B cell (primary cell): ENCODE measurements around the gene FOXN3. TPM values are rescaled to one million over a fixed set of nuclear protein-coding genes. Genes with fewer than 3 reads are reported as not detected.

Source experiments
- ATAC-seq: fragments of 200-7000 bp; cut with Tn5 transposase; one replicate; pipeline ENCODE4 v1.10.0; 2021; ENCODE audit warnings: low read depth, mild to moderate bottlenecking, moderate number of reproducible peaks, moderate library complexity
- CTCF ChIA-PET: fragments of 350-600 bp; sonication (Branson Sonifier 250); formaldehyde crosslinking; loops from one replicate; lab custom pipeline; 2021; ENCODE audit warnings: antibody characterized with exemption, inconsistent platforms; lab: Charles Lee
- POLR2A ChIA-PET: fragments of 350-600 bp; sonication (Branson Sonifier 250); formaldehyde crosslinking; loops from one replicate; lab custom pipeline; 2021; ENCODE audit warnings: antibody characterized with exemption; lab: Charles Lee
- DNase-seq: peaks from one replicate; pipeline ENCODE4 v3.0.0; 2013
- H2AFZ ChIP-seq: 2 replicates; pipeline ENCODE4 v1.6.1; 2012; ENCODE audit warnings: mild to moderate bottlenecking, low read depth, low read length; ENCODE audit not compliant: insufficient read depth, poor library complexity, severe bottlenecking
- H3K27ac ChIP-seq, 2 donors: 1 replicate in 1 of 2; 2 replicates in 1 of 2; pipeline ENCODE4 v1.5.1; 2012 to 2013; ENCODE audit warnings: low read length in 2 of 2, mild to moderate bottlenecking in 2 of 2, moderate library complexity in 1 of 2
- H3K27me3 ChIP-seq, 4 experiments: fragments of 200-600 bp in 1 of 4; sonication (generic) in 1 of 4; replicated peaks in 1 of 4; 1 replicate in 2 of 4; 2 replicates in 2 of 4; pipeline versions ENCODE4 v1.6.1 to v1.7.0; 2013 to 2016; ENCODE audit warnings: low read length in 3 of 4, mild to moderate bottlenecking in 2 of 4, mixed read lengths in 1 of 4, moderate library complexity in 1 of 4; ENCODE audit not compliant: insufficient read depth in 4 of 4, control insufficient read depth in 3 of 4; ENCODE audit errors: control extremely low read depth in 1 of 4
- H3K36me3 ChIP-seq, 2 experiments: replicated peaks in 1 of 2; 1 replicate in 1 of 2; 2 replicates in 1 of 2; pipeline versions ENCODE4 v1.6.1 to v1.7.1; 2013; ENCODE audit warnings: low read length in 1 of 2; ENCODE audit not compliant: insufficient read depth in 2 of 2, control insufficient read depth in 1 of 2; ENCODE audit errors: control extremely low read depth in 1 of 2, extremely low read depth in 1 of 2
- H3K4me1 ChIP-seq, 2 donors: fragments of 200-600 bp in 1 of 2; sonication (generic) in 1 of 2; 1 replicate in 1 of 2; 2 replicates in 1 of 2; pipeline versions ENCODE4 v1.5.1 to v1.6.1; 2013 to 2017; ENCODE audit warnings: low read length in 2 of 2; ENCODE audit not compliant: control insufficient read depth in 2 of 2, insufficient read depth in 2 of 2
- H3K4me2 ChIP-seq: replicated peaks from 2 replicates; pipeline ENCODE3; 2012; ENCODE audit warnings: mild to moderate bottlenecking, low read depth, low read length; ENCODE audit not compliant: poor library complexity, severe bottlenecking
- H3K4me3 ChIP-seq, 5 experiments: fragments of 200-600 bp in 1 of 5; sonication (generic) in 1 of 5; 1 replicate in 3 of 5; 2 replicates in 2 of 5; pipeline versions ENCODE4 v1.5.1 to v1.7.0; 2011 to 2016; ENCODE audit warnings: low read length in 4 of 5, mild to moderate bottlenecking in 4 of 5, low read depth in 2 of 5, control low read depth in 1 of 5, moderate library complexity in 1 of 5; ENCODE audit not compliant: insufficient read depth in 1 of 5; ENCODE audit errors: control extremely low read depth in 1 of 5, extremely low read depth in 1 of 5
- H3K79me2 ChIP-seq: fragments of 200-600 bp; sonication (generic); one replicate; pipeline ENCODE4 v1.6.0; 2016; ENCODE audit warnings: low read length; ENCODE audit not compliant: control insufficient read depth, insufficient read depth
- H3K9ac ChIP-seq: fragments of 200-600 bp; sonication (generic); 2 replicates; pipeline ENCODE4 v1.6.1; 2017; ENCODE audit warnings: mild to moderate bottlenecking, low read length, moderate library complexity
- H3K9me3 ChIP-seq, 3 donors: one replicate each; pipeline versions ENCODE4 v1.6.1 to v1.7.1; 2013; ENCODE audit warnings: low read length in 2 of 3; ENCODE audit not compliant: control insufficient read depth in 2 of 3, insufficient read depth in 1 of 3; ENCODE audit errors: control extremely low read depth in 1 of 3
- H4K20me1 ChIP-seq: 2 replicates; pipeline ENCODE4 v1.6.0; 2012; ENCODE audit warnings: mild to moderate bottlenecking, low read length; ENCODE audit not compliant: insufficient read depth, control insufficient read depth, poor library complexity, severe bottlenecking
- H3K27ac Mint-ChIP-seq: one replicate; pipeline ENCODE4 v1.8.0; 2021; ENCODE audit warnings: mixed read lengths
- H3K27me3 Mint-ChIP-seq: one replicate; pipeline ENCODE4 v1.8.0; 2021; ENCODE audit warnings: mixed read lengths
- H3K4me1 Mint-ChIP-seq: one replicate; pipeline ENCODE4 v1.8.0; 2021; ENCODE audit warnings: mixed read lengths
- H3K4me3 Mint-ChIP-seq: one replicate; pipeline ENCODE4 v1.8.0; 2021; ENCODE audit warnings: mixed read lengths
- H3K9me3 Mint-ChIP-seq: one replicate; pipeline ENCODE4 v1.8.0; 2022; ENCODE audit warnings: mixed read lengths; ENCODE audit not compliant: insufficient read depth
- CTCF ChIP-seq: fragments of 200-600 bp; IDR thresholded peaks from one replicate; pipeline ENCODE4 v1.8.0; 2022; ENCODE audit warnings: antibody characterized with exemption, mild to moderate bottlenecking
- EZH2 ChIP-seq: IDR thresholded peaks from 2 replicates; pipeline ENCODE4 v1.6.1; 2012; ENCODE audit warnings: borderline replicate concordance, low read depth, mild to moderate bottlenecking, moderate library complexity, low read length; ENCODE audit not compliant: insufficient read depth, poor library complexity, severe bottlenecking
- WGBS: methylation state at CpG from one replicate; pipeline ENCODE4 v1.1.5; 2013; ENCODE audit warnings: missing lambda C conversion rate; ENCODE audit not compliant: insufficient coverage; 5-methylcytosine and 5-hydroxymethylcytosine counted together
- intact Hi-C: fragments of 100-400 bp; cut with micrococcal nuclease; formaldehyde crosslinking; loops from one replicate; pipeline ENCODE4 v1.10.0; 2022
- polyA plus RNA-seq: library from polyadenylated mRNA; depleted of rRNA; stranded (reverse); fragments of >200 nt; gene quantifications from 2 replicates; pipeline ENCODE4 v1.2.3, GENCODE V29; 2012
- total RNA-seq, 2 donors: library from RNA; stranded (reverse); fragments of 120-200 nt in 1 of 2; gene quantifications; 1 replicate in 1 of 2; 2 replicates in 1 of 2; pipeline versions ENCODE4 v1.2.3 to v1.2.4, GENCODE V29; 2013 to 2022

The FOXN3 gene
- total and polyA plus RNA-seq, 2 donors (not counting 1 experiment from before 2014, with no cell fraction given), result 80.6 to 98.2 TPM

GRCh38 chr14:89248411-89249064 is 168.5 kb downstream of the FOXN3 start:
- H3K36me3 ChIP-seq, result peaks cover 0 to 16% of the 10 kb centered on the region in 2 experiments
- no peak overlapping the region for H3K4me3 Mint-ChIP-seq
- H3K4me2 ChIP-seq, result no peak overlapping the region
- no peaks in the 10 kb centered on the region for H3K9me3 Mint-ChIP-seq
- H3K27ac ChIP-seq, result no peak overlapping the region
- ChIA-PET POLR2A (no interaction called here), CTCF (no interaction called here)
- no peak overlapping the region for H3K9ac ChIP-seq
- H2AFZ ChIP-seq, result no peak overlapping the region
- no peak overlapping the region for H3K4me3 ChIP-seq
- no peaks in the 10 kb centered on the region for H3K27me3 ChIP-seq
- H3K9me3 ChIP-seq, result peaks cover 0 to 7% (median 0%) of the 10 kb centered on the region in 3 donors
- H3K27ac Mint-ChIP-seq, result no peak overlapping the region
- TF ChIP-seq EZH2 (no peak), CTCF (no peak)
- H3K4me1 Mint-ChIP-seq, result peaks cover 28% of the 10 kb centered on the region
- WGBS, result 92% methylated on average over 2 of the region's 5 CpGs
- peaks cover 28% of the 10 kb centered on the region for H4K20me1 ChIP-seq
- ATAC-seq (no peak), DNase-seq (no peak)
- H3K79me2 ChIP-seq, result peaks cover 83% of the 10 kb centered on the region
- H3K4me1 ChIP-seq, result peaks cover 6 to 11% of the 10 kb centered on the region in 2 donors
- no peaks in the 10 kb centered on the region for H3K27me3 Mint-ChIP-seq
- intact Hi-C loops, result no loop called here

- peaks cover 15 to 20% of the 10 kb centered on the region in 2 donors for H3K4me1 ChIP-seq
- H3K27me3 ChIP-seq, result no peaks in the 10 kb centered on the region
- 98% methylated on average over 3 of the region's 3 CpGs for WGBS
- H3K27me3 Mint-ChIP-seq, result no peaks in the 10 kb centered on the region
- H3K4me3 Mint-ChIP-seq, result no peak overlapping the region
- H3K9me3 Mint-ChIP-seq, result no peaks in the 10 kb centered on the region
- intact Hi-C loops, result no loop called here
- TF ChIP-seq EZH2 (no peak), CTCF (no peak)
- no peak for DNase-seq
- POLR2A ChIA-PET, result no interaction called here
- ATAC-seq, result no peak
- no peak overlapping the region for H3K27ac Mint-ChIP-seq
- H3K4me3 ChIP-seq, result no peak overlapping the region
- peaks cover 30% of the 10 kb centered on the region for H4K20me1 ChIP-seq
- H3K9ac ChIP-seq, result no peak overlapping the region
- H2AFZ ChIP-seq, result no peak overlapping the region
- H3K4me2 ChIP-seq, result no peak overlapping the region
- peaks cover 0 to 7% (median 0%) of the 10 kb centered on the region in 3 donors for H3K9me3 ChIP-seq
- H3K27ac ChIP-seq, result no peak overlapping the region
- CTCF ChIA-PET, result no interaction called here
- peaks cover 36% of the 10 kb centered on the region for H3K4me1 Mint-ChIP-seq
- peaks cover 82% of the 10 kb centered on the region for H3K79me2 ChIP-seq
- H3K36me3 ChIP-seq, result peaks cover 0 to 13% of the 10 kb centered on the region in 2 experiments
These were observed 169.4 kb downstream of the FOXN3 start for GRCh38 chr14:89247457-89248122.
